B cell (primary cell): ENCODE data around the gene NDC1. TPM values are rescaled to one million over a fixed set of nuclear protein-coding genes. Genes with fewer than 3 reads are reported as not detected.

Source experiments
- ATAC-seq: fragments of 200-7000 bp; cut with Tn5 transposase; one replicate; pipeline ENCODE4 v1.10.0; 2021; ENCODE audit warnings: low read depth, mild to moderate bottlenecking, moderate number of reproducible peaks, moderate library complexity
- CTCF ChIA-PET: fragments of 350-600 bp; sonication (Branson Sonifier 250); formaldehyde crosslinking; loops from one replicate; lab custom pipeline; 2021; ENCODE audit warnings: antibody characterized with exemption, inconsistent platforms; lab: Charles Lee
- POLR2A ChIA-PET: fragments of 350-600 bp; sonication (Branson Sonifier 250); formaldehyde crosslinking; loops from one replicate; lab custom pipeline; 2021; ENCODE audit warnings: antibody characterized with exemption; lab: Charles Lee
- DNase-seq: peaks from one replicate; pipeline ENCODE4 v3.0.0; 2013
- H2AFZ ChIP-seq: 2 replicates; pipeline ENCODE4 v1.6.1; 2012; ENCODE audit warnings: mild to moderate bottlenecking, low read depth, low read length; ENCODE audit not compliant: insufficient read depth, poor library complexity, severe bottlenecking
- H3K27ac ChIP-seq, 2 donors: 1 replicate in 1 of 2; 2 replicates in 1 of 2; pipeline ENCODE4 v1.5.1; 2012 to 2013; ENCODE audit warnings: low read length in 2 of 2, mild to moderate bottlenecking in 2 of 2, moderate library complexity in 1 of 2
- H3K27me3 ChIP-seq, 4 experiments: fragments of 200-600 bp in 1 of 4; sonication (generic) in 1 of 4; replicated peaks in 1 of 4; 1 replicate in 2 of 4; 2 replicates in 2 of 4; pipeline versions ENCODE4 v1.6.1 to v1.7.0; 2013 to 2016; ENCODE audit warnings: low read length in 3 of 4, mild to moderate bottlenecking in 2 of 4, mixed read lengths in 1 of 4, moderate library complexity in 1 of 4; ENCODE audit not compliant: insufficient read depth in 4 of 4, control insufficient read depth in 3 of 4; ENCODE audit errors: control extremely low read depth in 1 of 4
- H3K36me3 ChIP-seq, 2 experiments: replicated peaks in 1 of 2; 1 replicate in 1 of 2; 2 replicates in 1 of 2; pipeline versions ENCODE4 v1.6.1 to v1.7.1; 2013; ENCODE audit warnings: low read length in 1 of 2; ENCODE audit not compliant: insufficient read depth in 2 of 2, control insufficient read depth in 1 of 2; ENCODE audit errors: control extremely low read depth in 1 of 2, extremely low read depth in 1 of 2
- H3K4me1 ChIP-seq, 2 donors: fragments of 200-600 bp in 1 of 2; sonication (generic) in 1 of 2; 1 replicate in 1 of 2; 2 replicates in 1 of 2; pipeline versions ENCODE4 v1.5.1 to v1.6.1; 2013 to 2017; ENCODE audit warnings: low read length in 2 of 2; ENCODE audit not compliant: control insufficient read depth in 2 of 2, insufficient read depth in 2 of 2
- H3K4me2 ChIP-seq: replicated peaks from 2 replicates; pipeline ENCODE3; 2012; ENCODE audit warnings: mild to moderate bottlenecking, low read depth, low read length; ENCODE audit not compliant: poor library complexity, severe bottlenecking
- H3K4me3 ChIP-seq, 5 experiments: fragments of 200-600 bp in 1 of 5; sonication (generic) in 1 of 5; 1 replicate in 3 of 5; 2 replicates in 2 of 5; pipeline versions ENCODE4 v1.5.1 to v1.7.0; 2011 to 2016; ENCODE audit warnings: low read length in 4 of 5, mild to moderate bottlenecking in 4 of 5, low read depth in 2 of 5, control low read depth in 1 of 5, moderate library complexity in 1 of 5; ENCODE audit not compliant: insufficient read depth in 1 of 5; ENCODE audit errors: control extremely low read depth in 1 of 5, extremely low read depth in 1 of 5
- H3K79me2 ChIP-seq: fragments of 200-600 bp; sonication (generic); one replicate; pipeline ENCODE4 v1.6.0; 2016; ENCODE audit warnings: low read length; ENCODE audit not compliant: control insufficient read depth, insufficient read depth
- H3K9ac ChIP-seq: fragments of 200-600 bp; sonication (generic); 2 replicates; pipeline ENCODE4 v1.6.1; 2017; ENCODE audit warnings: mild to moderate bottlenecking, low read length, moderate library complexity
- H3K9me3 ChIP-seq, 3 donors: one replicate each; pipeline versions ENCODE4 v1.6.1 to v1.7.1; 2013; ENCODE audit warnings: low read length in 2 of 3; ENCODE audit not compliant: control insufficient read depth in 2 of 3, insufficient read depth in 1 of 3; ENCODE audit errors: control extremely low read depth in 1 of 3
- H4K20me1 ChIP-seq: 2 replicates; pipeline ENCODE4 v1.6.0; 2012; ENCODE audit warnings: mild to moderate bottlenecking, low read length; ENCODE audit not compliant: insufficient read depth, control insufficient read depth, poor library complexity, severe bottlenecking
- H3K27ac Mint-ChIP-seq: one replicate; pipeline ENCODE4 v1.8.0; 2021; ENCODE audit warnings: mixed read lengths
- H3K27me3 Mint-ChIP-seq: one replicate; pipeline ENCODE4 v1.8.0; 2021; ENCODE audit warnings: mixed read lengths
- H3K4me1 Mint-ChIP-seq: one replicate; pipeline ENCODE4 v1.8.0; 2021; ENCODE audit warnings: mixed read lengths
- H3K4me3 Mint-ChIP-seq: one replicate; pipeline ENCODE4 v1.8.0; 2021; ENCODE audit warnings: mixed read lengths
- H3K9me3 Mint-ChIP-seq: one replicate; pipeline ENCODE4 v1.8.0; 2022; ENCODE audit warnings: mixed read lengths; ENCODE audit not compliant: insufficient read depth
- CTCF ChIP-seq: fragments of 200-600 bp; IDR thresholded peaks from one replicate; pipeline ENCODE4 v1.8.0; 2022; ENCODE audit warnings: antibody characterized with exemption, mild to moderate bottlenecking
- EZH2 ChIP-seq: IDR thresholded peaks from 2 replicates; pipeline ENCODE4 v1.6.1; 2012; ENCODE audit warnings: borderline replicate concordance, low read depth, mild to moderate bottlenecking, moderate library complexity, low read length; ENCODE audit not compliant: insufficient read depth, poor library complexity, severe bottlenecking
- WGBS: methylation state at CpG from one replicate; pipeline ENCODE4 v1.1.5; 2013; ENCODE audit warnings: missing lambda C conversion rate; ENCODE audit not compliant: insufficient coverage; 5-methylcytosine and 5-hydroxymethylcytosine counted together
- intact Hi-C: fragments of 100-400 bp; cut with micrococcal nuclease; formaldehyde crosslinking; loops from one replicate; pipeline ENCODE4 v1.10.0; 2022
- polyA plus RNA-seq: library from polyadenylated mRNA; depleted of rRNA; stranded (reverse); fragments of >200 nt; gene quantifications from 2 replicates; pipeline ENCODE4 v1.2.3, GENCODE V29; 2012
- total RNA-seq, 2 donors: library from RNA; stranded (reverse); fragments of 120-200 nt in 1 of 2; gene quantifications; 1 replicate in 1 of 2; 2 replicates in 1 of 2; pipeline versions ENCODE4 v1.2.3 to v1.2.4, GENCODE V29; 2013 to 2022

Gene NDC1
- total and polyA plus RNA-seq, 2 donors (not counting 1 experiment from before 2014, with no cell fraction given): 5.0 to 12.0 TPM

- Histone ChIP-seq H3K4me2 (no peak overlapping the region), H4K20me1 (no peaks in the 10 kb centered on the region), H3K27me3 (no peaks in the 10 kb centered on the region), H3K4me1 (peaks cover 6 to 7% of the 10 kb centered on the region in 2 donors), H2AFZ (no peak overlapping the region), H3K4me3 (no peak overlapping the region), H3K79me2 (no peaks in the 10 kb centered on the region), H3K27ac (no peak overlapping the region), H3K9ac (no peak overlapping the region), H3K9me3 (no peaks in the 10 kb centered on the region), H3K36me3 (peaks cover 4 to 13% of the 10 kb centered on the region in 2 experiments)
- ChIA-PET CTCF (interaction anchor here (1.7 to 4.3 kb wide), 3 partner anchors 12 to 88 kb away, joined by 8 to 53 read pairs (median 14); no protein-coding TSS in a partner anchor), POLR2A (no interaction called here)
- ATAC-seq (no peak), DNase-seq (no peak)
- TF ChIP-seq CTCF (no peak), EZH2 (no peak)
- no peaks in the 10 kb centered on the region for H3K27me3 Mint-ChIP-seq
- intact Hi-C loops: no loop called here
- H3K9me3 Mint-ChIP-seq: no peaks in the 10 kb centered on the region
- WGBS: 83% methylated on average over 1 of the region's 5 CpGs
- peaks cover 5% of the 10 kb centered on the region for H3K4me1 Mint-ChIP-seq
- H3K4me3 Mint-ChIP-seq: no peak overlapping the region
- H3K27ac Mint-ChIP-seq: no peak overlapping the region
These were observed 33.8 kb upstream of the NDC1 start for GRCh38 chr1:53871773-53872484.

- H3K27ac ChIP-seq: no peak overlapping the region
- Mint-ChIP-seq H3K27me3 (no peaks in the 10 kb centered on the region), H3K27ac (no peak overlapping the region), H3K4me1 (peaks cover 5% of the 10 kb centered on the region), H3K9me3 (no peaks in the 10 kb centered on the region), H3K4me3 (no peak overlapping the region)
- H2AFZ ChIP-seq: no peak overlapping the region
- peaks cover 6 to 7% of the 10 kb centered on the region in 2 donors for H3K4me1 ChIP-seq
- H3K36me3 ChIP-seq: peaks cover 7 to 17% of the 10 kb centered on the region in 2 experiments
- WGBS: 98% methylated on average over 4 of the region's 4 CpGs
- H3K4me3 ChIP-seq: no peak overlapping the region
- TF ChIP-seq EZH2: no peak
- TF ChIP-seq CTCF: no peak
- CTCF ChIA-PET: interaction anchor here (0.6 to 4.3 kb wide), 3 partner anchors 7 to 80 kb away, joined by 3 to 53 read pairs (median 21); no protein-coding TSS in a partner anchor
- no peak overlapping the region for H3K9ac ChIP-seq
- POLR2A ChIA-PET: no interaction called here
- H3K27me3 ChIP-seq: no peaks in the 10 kb centered on the region
- ATAC-seq (no peak), DNase-seq (no peak)
- H3K4me2 ChIP-seq: no peak overlapping the region
- intact Hi-C loops: no loop called here
- no peaks in the 10 kb centered on the region for H3K9me3 ChIP-seq
- H4K20me1 ChIP-seq: no peaks in the 10 kb centered on the region
- no peaks in the 10 kb centered on the region for H3K79me2 ChIP-seq
These were observed 33.1 kb upstream of the NDC1 start for GRCh38 chr1:53871221-53871620.
